Activated CD8-positive, alpha-beta T cell treated with anti-CD3 and anti-CD28 coated beads for 36 hours (primary cell): ENCODE results near the gene NXPH1. TPM values are rescaled to one million over a fixed set of nuclear protein-coding genes. Genes with fewer than 3 reads are reported as not detected.

Experiments used
- ATAC-seq: fragments of 200-7000 bp; cut with Tn5 transposase; one replicate; pipeline ENCODE4 v1.10.0; 2021; ENCODE audit warnings: mild to moderate bottlenecking, moderate library complexity
- CTCF ChIA-PET: fragments of 350-600 bp; sonication (Branson Sonifier 250); formaldehyde crosslinking; loops from one replicate; lab custom pipeline; 2021; ENCODE audit warnings: antibody characterized with exemption; lab: Charles Lee
- POLR2A ChIA-PET: fragments of 350-600 bp; sonication (Branson Sonifier 250); formaldehyde crosslinking; loops from one replicate; lab custom pipeline; 2021; ENCODE audit warnings: antibody characterized with exemption; lab: Charles Lee
- DNase-seq: peaks from one replicate; pipeline ENCODE4 v3.0.0-alpha.2; 2020
- H3K27ac Mint-ChIP-seq: one replicate; pipeline ENCODE4 v1.8.0; 2021; ENCODE audit warnings: mild to moderate bottlenecking, mixed read lengths
- H3K27me3 Mint-ChIP-seq: one replicate; pipeline ENCODE4 v1.8.0; 2021; ENCODE audit warnings: mixed read lengths
- H3K36me3 Mint-ChIP-seq: one replicate; pipeline ENCODE4 v1.8.0; 2021; ENCODE audit warnings: low read depth, mixed read lengths
- H3K4me1 Mint-ChIP-seq: one replicate; pipeline ENCODE4 v1.8.0; 2021; ENCODE audit warnings: low read depth, mixed read lengths
- H3K4me3 Mint-ChIP-seq: one replicate; pipeline ENCODE4 v1.8.0; 2021; ENCODE audit warnings: mild to moderate bottlenecking, moderate library complexity, mixed read lengths
- H3K9me3 Mint-ChIP-seq: one replicate; pipeline ENCODE4 v1.8.0; 2021; ENCODE audit warnings: mixed read lengths
- CTCF ChIP-seq: fragments of 200-600 bp; IDR thresholded peaks from one replicate; pipeline ENCODE4 v1.8.0; 2022; ENCODE audit warnings: antibody characterized with exemption, mild to moderate bottlenecking
- intact Hi-C: fragments of 100-400 bp; cut with micrococcal nuclease; formaldehyde crosslinking; loops from one replicate; pipeline ENCODE4 v1.10.0; 2022
- total RNA-seq, 2 experiments: library from RNA; stranded (reverse); gene quantifications; one replicate each; pipeline ENCODE4 v1.2.3, GENCODE V29; 2021

NXPH1 gene
- total RNA-seq, 2 experiments from 2014 or later: not detected

- H3K4me3 Mint-ChIP-seq: no peak overlapping the region
- H3K4me1 Mint-ChIP-seq: no peaks in the 10 kb centered on the region
- intact Hi-C loops: no loop called here
- no peak overlapping the region for H3K27ac Mint-ChIP-seq
- CTCF ChIA-PET: no interaction called here
- no peaks in the 10 kb centered on the region for H3K36me3 Mint-ChIP-seq
- ATAC-seq (no peak), DNase-seq (no peak)
- H3K27me3 Mint-ChIP-seq: peaks cover 1% of the 10 kb centered on the region
- POLR2A ChIA-PET: no interaction called here
- TF ChIP-seq CTCF: no peak
- no peaks in the 10 kb centered on the region for H3K9me3 Mint-ChIP-seq
Measured at GRCh38 chr7:8612584-8612983, 179.2 kb downstream of the NXPH1 start.

GRCh38 chr7:8613191-8613590, 179.8 kb downstream of the NXPH1 start:
- H3K27ac Mint-ChIP-seq: no peak overlapping the region
- DNase-seq (no peak), ATAC-seq (no peak)
- no peaks in the 10 kb centered on the region for H3K9me3 Mint-ChIP-seq
- no peaks in the 10 kb centered on the region for H3K36me3 Mint-ChIP-seq
- TF ChIP-seq CTCF: no peak
- H3K4me3 Mint-ChIP-seq: no peak overlapping the region
- ChIA-PET POLR2A (no interaction called here), CTCF (no interaction called here)
- intact Hi-C loops: no loop called here
- no peaks in the 10 kb centered on the region for H3K4me1 Mint-ChIP-seq
- no peaks in the 10 kb centered on the region for H3K27me3 Mint-ChIP-seq

- ATAC-seq: no peak
- no peaks in the 10 kb centered on the region for H3K9me3 Mint-ChIP-seq
- H3K27ac Mint-ChIP-seq: no peak overlapping the region
- ChIA-PET CTCF (no interaction called here), POLR2A (no interaction called here)
- H3K4me1 Mint-ChIP-seq: no peaks in the 10 kb centered on the region
- no peaks in the 10 kb centered on the region for H3K27me3 Mint-ChIP-seq
- no peak for TF ChIP-seq CTCF
- no peak for DNase-seq
- intact Hi-C loops: no loop called here
- no peak overlapping the region for H3K4me3 Mint-ChIP-seq
- no peaks in the 10 kb centered on the region for H3K36me3 Mint-ChIP-seq
Measured at GRCh38 chr7:8615019-8615418, 181.6 kb downstream of the NXPH1 start.

- POLR2A ChIA-PET: no interaction called here
- no peak for TF ChIP-seq CTCF
- Mint-ChIP-seq H3K27ac (no peak overlapping the region), H3K27me3 (no peaks in the 10 kb centered on the region), H3K4me1 (no peaks in the 10 kb centered on the region), H3K4me3 (no peak overlapping the region), H3K9me3 (no peaks in the 10 kb centered on the region), H3K36me3 (no peaks in the 10 kb centered on the region)
- intact Hi-C loops: no loop called here
- CTCF ChIA-PET: no interaction called here
- no peak for DNase-seq
- ATAC-seq: no peak
Measured at GRCh38 chr7:8618441-8619070, 185.1 kb downstream of the NXPH1 start.

GRCh38 chr7:8620169-8620568, 186.8 kb downstream of the NXPH1 start:
- H3K9me3 Mint-ChIP-seq: no peaks in the 10 kb centered on the region
- ChIA-PET POLR2A (no interaction called here), CTCF (no interaction called here)
- H3K4me1 Mint-ChIP-seq: no peaks in the 10 kb centered on the region
- ATAC-seq (no peak), DNase-seq (no peak)
- H3K27me3 Mint-ChIP-seq: no peaks in the 10 kb centered on the region
- H3K36me3 Mint-ChIP-seq: no peaks in the 10 kb centered on the region
- intact Hi-C loops: no loop called here
- H3K27ac Mint-ChIP-seq: no peak overlapping the region
- TF ChIP-seq CTCF: no peak
- H3K4me3 Mint-ChIP-seq: no peak overlapping the region
